ENCODE data around the gene MTG2. TPM values are rescaled to one million over a fixed set of nuclear protein-coding genes. Genes with fewer than 3 reads are reported as not detected.

The MTG2 gene
- total RNA-seq, 1 experiment from 2014 or later: 56.8 TPM

GRCh38 chr20:62202676-62203377 lies 20.0 kb downstream of the MTG2 start:
- H3K27ac ChIP-seq (ENCODE audit: low read length): no peak overlapping the region
- CTCF ChIA-PET: no interaction called here
- peaks cover 8% of the 10 kb centered on the region for H3K36me3 ChIP-seq (ENCODE audit: control insufficient read depth, insufficient read depth, low read length)
- H3K27me3 ChIP-seq (ENCODE audit: control insufficient read depth, insufficient read depth, low read length): no peaks in the 10 kb centered on the region
- DNase-seq (ENCODE audit: low read depth, low spot score) (no peak), ATAC-seq (no peak)
- TF ChIP-seq CTCF (IDR thresholded peaks at IDR 0.05) (no peak), SIN3A (IDR thresholded peaks at IDR 0.05; ENCODE audit: borderline replicate concordance, insufficient read depth, low read depth, low read length) (no peak), POLR2AphosphoS5 (IDR thresholded peaks at IDR 0.05; ENCODE audit: low read depth, low read length) (no peak), TCF7L2 (IDR thresholded peaks at IDR 0.05; ENCODE audit: low read depth, low read length) (no peak), REST (IDR thresholded peaks at IDR 0.05; ENCODE audit: insufficient read depth in 1 of 2, low read depth in 2 of 2, low read length in 1 of 2) (no peak)
- TSS peak; percentile 69 for BruUV-seq (replicated peaks)
- in situ Hi-C loops (cut with HindIII; ENCODE audit: low pct_unique_long_range_greater_than_20kb, low sequenced_read_pairs): no loop called here
- POLR2A ChIA-PET: no interaction called here
- H3K4me1 ChIP-seq (ENCODE audit: control insufficient read depth, insufficient read depth, low read length): no peaks in the 10 kb centered on the region
- intact Hi-C loops (cut with micrococcal nuclease; ENCODE audit: unreplicated experiment): no loop called here
- H3K9me3 ChIP-seq (ENCODE audit: control insufficient read depth, insufficient read depth, low read depth, low read length): no peaks in the 10 kb centered on the region
- H3K4me3 ChIP-seq (ENCODE audit: low read depth in 2 of 2, low read length in 2 of 2): no peak overlapping the region

- ChIA-PET POLR2A (no interaction called here), CTCF (no interaction called here)
- TF ChIP-seq SIN3A (IDR thresholded peaks at IDR 0.05; ENCODE audit: borderline replicate concordance, insufficient read depth, low read depth, low read length): no peak
- TF ChIP-seq REST (IDR thresholded peaks at IDR 0.05; ENCODE audit: insufficient read depth in 1 of 2, low read depth in 2 of 2, low read length in 1 of 2): no peak
- no peak for TF ChIP-seq TCF7L2 (IDR thresholded peaks at IDR 0.05; ENCODE audit: low read depth, low read length)
- TF ChIP-seq CTCF (IDR thresholded peaks at IDR 0.05): no peak
- TF ChIP-seq POLR2AphosphoS5 (IDR thresholded peaks at IDR 0.05; ENCODE audit: low read depth, low read length): no peak
- Histone ChIP-seq H3K27ac (ENCODE audit: low read length) (no peak overlapping the region), H3K4me3 (ENCODE audit: low read depth in 2 of 2, low read length in 2 of 2) (no peak overlapping the region), H3K9me3 (ENCODE audit: control insufficient read depth, insufficient read depth, low read depth, low read length) (no peaks in the 10 kb centered on the region), H3K4me1 (ENCODE audit: control insufficient read depth, insufficient read depth, low read length) (no peaks in the 10 kb centered on the region), H3K27me3 (ENCODE audit: control insufficient read depth, insufficient read depth, low read length) (no peaks in the 10 kb centered on the region), H3K36me3 (ENCODE audit: control insufficient read depth, insufficient read depth, low read length) (peaks cover 6% of the 10 kb centered on the region)
- in situ Hi-C loops (cut with HindIII; ENCODE audit: low pct_unique_long_range_greater_than_20kb, low sequenced_read_pairs) (no loop called here), intact Hi-C loops (cut with micrococcal nuclease; ENCODE audit: unreplicated experiment) (no loop called here)
- ATAC-seq (no peak), DNase-seq (ENCODE audit: low read depth, low spot score) (no peak)
- no TSS peak for BruUV-seq (replicated peaks)
Observed at GRCh38 chr20:62203378-62204030, 20.7 kb downstream of the MTG2 start.
